ENCODE results near the gene CIB4.

The CIB4 gene

DNA sequence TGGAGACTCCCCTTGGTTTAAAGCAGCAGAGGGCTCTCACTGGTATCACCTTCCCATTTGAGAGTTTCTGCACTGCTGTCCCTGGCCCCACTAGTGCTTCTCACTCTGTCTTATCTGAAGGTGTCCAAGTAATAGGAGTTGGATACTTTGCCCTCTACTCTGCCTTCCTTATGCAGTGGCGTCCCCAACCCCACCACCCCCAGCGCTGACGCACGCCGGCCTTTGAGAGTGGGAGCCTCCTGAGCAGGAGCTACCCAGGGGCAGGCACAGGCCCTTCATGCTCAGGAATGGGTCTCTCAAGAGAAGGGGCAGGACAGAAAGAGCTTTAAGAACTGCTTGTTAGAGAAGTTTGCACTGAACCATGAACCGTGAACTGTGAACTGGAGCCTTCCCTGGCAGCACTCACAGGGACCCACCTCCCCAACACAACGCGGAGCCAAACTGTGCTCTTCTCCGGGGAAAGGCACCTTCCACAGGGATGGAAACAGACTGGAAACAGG lies 3.3 kb downstream of the CIB4 start:
- DNase-seq (ENCODE audit: low spot score) = no peak
- no peak for TF ChIP-seq CTCF (IDR thresholded peaks at IDR 0.05; ENCODE audit: extremely low read depth, missing control alignments)

- DNase-seq (ENCODE audit: low spot score) = no peak
- no peak for TF ChIP-seq CTCF (IDR thresholded peaks at IDR 0.05; ENCODE audit: extremely low read depth, missing control alignments)
Measured at GRCh38 chr2:26636935-26637334, 4.2 kb downstream of the CIB4 start.

DNA sequence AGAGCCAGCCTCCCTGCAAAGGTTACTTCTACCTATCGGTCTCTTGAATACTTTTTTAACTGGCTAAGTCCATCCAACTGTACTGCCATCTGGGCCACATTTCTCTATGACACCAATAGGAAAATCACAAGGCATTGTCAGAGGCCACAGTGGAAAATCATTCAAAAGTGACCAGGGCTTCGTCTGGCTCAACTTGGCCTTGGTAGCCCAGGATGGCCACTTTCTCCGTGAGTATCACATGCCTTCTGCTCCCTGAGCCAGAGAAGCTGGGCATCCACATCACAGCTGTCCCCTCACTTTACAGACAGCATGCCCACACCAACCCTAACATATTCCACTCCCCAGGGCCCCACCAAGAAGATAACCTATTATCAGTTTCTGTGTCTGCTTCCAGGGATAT lies 5.8 kb downstream of the CIB4 start:
- TF ChIP-seq CTCF (IDR thresholded peaks at IDR 0.05; ENCODE audit: extremely low read depth, missing control alignments) = no peak
- DNase-seq (ENCODE audit: low spot score) = no peak

DNA sequence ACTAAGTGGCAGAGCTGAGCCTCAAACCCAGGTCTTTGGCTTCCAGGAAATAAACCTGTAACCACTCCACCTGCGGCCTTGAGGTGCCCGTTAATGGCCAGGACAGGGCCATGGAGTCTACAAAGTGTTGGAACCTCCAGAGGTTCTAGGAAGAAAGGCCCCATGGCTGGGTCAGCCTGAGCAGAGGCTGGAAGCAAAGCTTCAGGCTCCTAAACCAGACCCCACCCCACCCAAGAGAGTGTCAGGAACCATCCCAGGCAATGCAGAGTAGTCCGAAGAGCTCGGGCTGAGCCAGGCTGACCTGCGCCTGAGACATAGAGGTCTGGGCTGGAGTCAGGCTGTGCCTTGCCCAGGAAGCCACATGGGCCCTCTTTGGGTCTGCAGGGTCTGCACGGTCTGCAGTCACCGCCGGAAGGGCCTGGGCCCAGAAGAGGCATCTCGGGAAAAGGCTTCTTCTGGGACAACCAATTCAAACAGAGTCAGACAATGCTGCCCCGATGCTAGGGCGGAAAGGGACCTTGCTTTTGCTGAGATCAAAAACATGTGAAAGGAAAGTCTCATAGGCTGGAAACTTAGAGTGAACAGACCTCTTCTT lies 6.4 kb downstream of the CIB4 start:
- no peak for TF ChIP-seq CTCF (IDR thresholded peaks at IDR 0.05; ENCODE audit: extremely low read depth, missing control alignments)

GRCh38 chr2:26633993-26634595 lies 7.1 kb downstream of the CIB4 start:
- no peak for TF ChIP-seq CTCF (IDR thresholded peaks at IDR 0.05; ENCODE audit: extremely low read depth, missing control alignments)
- no peak for DNase-seq (ENCODE audit: low spot score)

More for the DNA sequence above, 6.4 kb downstream of the CIB4 start:
- DNase-seq (ENCODE audit: low spot score) = no peak

DNA sequence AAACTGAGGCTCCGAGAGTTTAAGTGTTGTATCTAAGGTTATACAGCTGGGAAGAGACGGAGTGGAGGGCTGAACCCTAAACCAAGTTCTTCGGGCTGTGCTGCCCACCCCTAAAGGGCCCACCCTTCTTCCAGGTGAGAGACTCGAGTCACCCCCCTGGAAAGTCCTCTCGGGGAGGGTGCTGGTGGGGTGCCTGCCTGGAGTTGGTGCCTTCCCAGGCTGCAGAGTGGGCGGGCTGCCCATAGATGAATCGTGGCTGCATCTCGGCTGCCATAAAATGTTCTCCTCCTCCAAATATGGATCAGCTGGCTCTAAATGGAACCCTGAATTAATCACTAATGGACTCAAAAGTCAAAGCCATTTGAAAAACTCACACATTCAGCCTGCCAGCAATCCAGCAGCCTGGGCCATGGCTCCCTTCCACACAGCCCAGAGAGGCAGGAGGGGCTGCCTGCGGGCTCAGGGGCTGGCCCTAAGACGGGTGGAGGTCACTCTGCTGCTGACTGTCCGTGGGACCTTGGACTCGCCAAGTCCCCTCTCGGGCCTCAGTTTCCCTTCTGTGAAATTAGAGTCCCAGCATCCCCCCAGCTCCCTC lies 7.7 kb downstream of the CIB4 start:
- no peak for TF ChIP-seq CTCF (IDR thresholded peaks at IDR 0.05; ENCODE audit: extremely low read depth, missing control alignments)
- no peak for DNase-seq (ENCODE audit: low spot score)

GRCh38 chr2:26632624-26633185 lies 8.5 kb downstream of the CIB4 start:
- DNase-seq (ENCODE audit: low spot score) = no peak
- no peak for TF ChIP-seq CTCF (IDR thresholded peaks at IDR 0.05; ENCODE audit: extremely low read depth, missing control alignments)

All from GM20000 (cell line).